SK-N-MC (cell line): ENCODE results near the gene INTS6.

Experiments
- EZH2 ChIP-seq: fragments of 200-600 bp; sonication (generic); IDR thresholded peaks from one replicate; pipeline ENCODE4 v1.6.1; 2017; ENCODE audit warnings: antibody characterized with exemption
- FOXP2 ChIP-seq: optimal IDR thresholded peaks from 2 replicates; pipeline ENCODE3; 2011; ENCODE audit warnings: mild to moderate bottlenecking, moderate library complexity; ENCODE audit not compliant: insufficient read depth; ENCODE audit errors: extremely low read length, control extremely low read depth
- POLR2AphosphoS5 ChIP-seq: IDR thresholded peaks from 2 replicates; pipeline ENCODE4 v1.6.1; 2012; ENCODE audit warnings: mild to moderate bottlenecking, low read depth, low read length, borderline replicate concordance

DNA sequence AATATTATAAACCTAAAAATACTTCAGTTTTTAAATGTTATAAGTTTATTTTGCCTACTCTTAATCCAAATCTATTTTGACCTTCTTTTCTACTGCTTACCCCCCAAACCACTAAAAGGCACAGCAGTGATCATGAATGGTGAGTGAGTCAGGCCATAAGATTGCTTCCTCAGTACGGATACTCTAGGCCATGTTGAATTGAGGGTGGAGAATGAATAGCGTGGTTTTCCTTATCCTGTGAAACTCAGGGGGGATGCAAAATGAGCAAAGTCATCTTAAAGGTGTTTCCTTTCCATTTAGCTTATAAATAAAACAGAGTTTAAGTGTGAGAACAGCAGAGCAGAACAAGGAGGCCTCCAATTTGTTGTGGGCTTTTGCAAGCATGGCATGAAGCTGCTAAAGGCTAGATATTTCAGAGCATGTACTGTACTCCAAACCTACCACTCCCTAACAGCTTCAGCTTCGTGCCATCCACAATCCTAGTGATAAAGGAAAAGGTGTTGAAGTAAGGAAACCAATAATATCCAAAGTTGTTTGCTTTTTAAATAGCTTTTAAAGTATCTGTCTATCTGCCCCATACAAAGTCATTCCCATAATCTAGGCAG, 88.3 kb downstream of the INTS6 start:
- TF ChIP-seq POLR2AphosphoS5, result no peak
- TF ChIP-seq EZH2, result no peak
- no peak for TF ChIP-seq FOXP2
